Tibial nerve (tissue), 4 donors: Measurements from ENCODE around the gene POPDC2. TPM values are rescaled to one million over a fixed set of nuclear protein-coding genes. Genes with fewer than 3 reads are reported as not detected.
A peak's percentile ranks its signal among the peaks of the same experiment; 100 is the strongest.

Source experiments
- DNase-seq, 2 donors: peaks; one replicate each; pipeline ENCODE4 v3.0.0-alpha.2; 2019; ENCODE audit warnings: low spot score in 2 of 2
- H3K27ac ChIP-seq, 4 donors: fragments of 200-600 bp; sonication (generic) in 3 of 4; one replicate each; pipeline ENCODE4 v1.5.1; 2017 to 2019; ENCODE audit warnings: mild to moderate bottlenecking in 1 of 4
- H3K27me3 ChIP-seq, 2 donors: fragments of 200-600 bp; sonication (generic) in 1 of 2; one replicate each; pipeline versions ENCODE4 v1.5.1 to v1.6.0; 2017 to 2019
- H3K36me3 ChIP-seq, 3 donors: fragments of 200-600 bp; sonication (generic); one replicate each; pipeline ENCODE4 v1.5.1; 2018 to 2019
- H3K4me1 ChIP-seq, 4 donors: fragments of 200-600 bp; sonication (generic) in 3 of 4; one replicate each; pipeline ENCODE4 v1.5.1; 2017 to 2019
- H3K4me3 ChIP-seq, 4 donors: fragments of 200-600 bp; sonication (generic) in 3 of 4; one replicate each; pipeline ENCODE4 v1.5.1; 2017 to 2019; ENCODE audit warnings: mild to moderate bottlenecking in 1 of 4, moderate library complexity in 1 of 4
- H3K9me3 ChIP-seq, 4 donors: fragments of 200-600 bp; sonication (generic) in 3 of 4; one replicate each; pipeline ENCODE4 v1.5.1; 2017 to 2019
- CTCF ChIP-seq, 5 experiments: fragments of 200-600 bp in 3 of 5; fragments of 450-650 bp in 2 of 5; sonication (generic) in 3 of 5; IDR thresholded peaks; one replicate each; pipeline ENCODE4 v1.5.1; 2016 to 2019; ENCODE audit warnings: antibody characterized with exemption in 5 of 5, mild to moderate bottlenecking in 3 of 5, moderate library complexity in 2 of 5
- EP300 ChIP-seq, 2 donors: sonication (generic); formaldehyde crosslinking; IDR thresholded peaks; one replicate each; pipeline ENCODE4 v1.6.1; 2017; ENCODE audit warnings: antibody characterized with exemption in 2 of 2, mild to moderate bottlenecking in 1 of 2
- POLR2A ChIP-seq, 2 donors: fragments of 450-650 bp; IDR thresholded peaks; one replicate each; pipeline ENCODE4 v1.6.1; 2017; ENCODE audit warnings: antibody characterized with exemption in 2 of 2, mild to moderate bottlenecking in 2 of 2, moderate library complexity in 2 of 2
- WGBS, 2 donors: methylation state at CpG; one replicate each; pipeline ENCODE4 v1.1.5; 2018; 5-methylcytosine and 5-hydroxymethylcytosine counted together
- total RNA-seq, 4 donors: library from RNA; depleted of rRNA; stranded (reverse); fragments of >200 nt; gene quantifications; one replicate each; pipeline ENCODE4 v1.1.0, GENCODE V29; 2016

Gene POPDC2
- total RNA-seq, 4 donors from 2014 or later, result 0.90 to 3.3 (median 2.5) TPM

- DNase-seq, result no peak
- peak overlapping the region in 2 of 4 donors; percentile 43 to 67 for H3K27ac ChIP-seq
- no peaks in the 10 kb centered on the region for H3K9me3 ChIP-seq
- 77 to 84% methylated on average over 12 of the region's 12 CpGs for WGBS, 2 donors
- TF ChIP-seq EP300 (IDR thresholded peaks at IDR 0.05), result no peak
- TF ChIP-seq POLR2A (IDR thresholded peaks at IDR 0.05), result no peak
- TF ChIP-seq CTCF (IDR thresholded peaks at IDR 0.05), result no peak
- no peak overlapping the region for H3K4me3 ChIP-seq
- H3K4me1 ChIP-seq, result no peaks in the 10 kb centered on the region
- H3K36me3 ChIP-seq, result peaks cover 0 to 28% (median 0%) of the 10 kb centered on the region in 3 donors
- no peaks in the 10 kb centered on the region for H3K27me3 ChIP-seq
Measured at GRCh38 chr3:119647843-119648575, 12.4 kb downstream of the POPDC2 start.

DNA sequence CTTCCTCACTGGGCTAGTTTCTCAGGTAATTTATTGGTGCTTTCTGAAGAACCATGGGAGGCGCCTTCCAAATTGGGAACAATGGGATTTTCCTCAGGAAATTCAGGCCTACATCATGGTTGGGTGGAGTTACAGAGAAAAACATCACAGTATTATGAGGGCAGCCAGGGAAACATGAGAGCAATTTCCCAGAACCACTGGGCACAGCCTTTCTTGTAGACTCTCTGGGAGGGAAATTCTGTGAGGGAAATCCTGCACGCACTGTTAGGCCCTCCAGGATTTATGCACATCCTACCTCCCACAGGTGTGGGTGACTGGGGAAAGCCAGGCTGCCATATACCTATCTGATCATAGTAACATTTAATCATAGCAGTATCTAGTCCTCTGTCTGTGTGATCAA lies 13.2 kb downstream of the POPDC2 start:
- Histone ChIP-seq H3K27ac (peak overlapping the region in 2 of 4 donors; percentile 43 to 67), H3K9me3 (no peaks in the 10 kb centered on the region), H3K27me3 (no peaks in the 10 kb centered on the region), H3K4me1 (no peaks in the 10 kb centered on the region), H3K36me3 (peaks cover 0 to 35% (median 0%) of the 10 kb centered on the region in 3 donors), H3K4me3 (no peak overlapping the region)
- 85 to 94% methylated on average over 2 of the region's 2 CpGs for WGBS, 2 donors
- TF ChIP-seq POLR2A (IDR thresholded peaks at IDR 0.05) (no peak), EP300 (IDR thresholded peaks at IDR 0.05) (peak; percentile 35 to 50)
- no peak for DNase-seq

DNA sequence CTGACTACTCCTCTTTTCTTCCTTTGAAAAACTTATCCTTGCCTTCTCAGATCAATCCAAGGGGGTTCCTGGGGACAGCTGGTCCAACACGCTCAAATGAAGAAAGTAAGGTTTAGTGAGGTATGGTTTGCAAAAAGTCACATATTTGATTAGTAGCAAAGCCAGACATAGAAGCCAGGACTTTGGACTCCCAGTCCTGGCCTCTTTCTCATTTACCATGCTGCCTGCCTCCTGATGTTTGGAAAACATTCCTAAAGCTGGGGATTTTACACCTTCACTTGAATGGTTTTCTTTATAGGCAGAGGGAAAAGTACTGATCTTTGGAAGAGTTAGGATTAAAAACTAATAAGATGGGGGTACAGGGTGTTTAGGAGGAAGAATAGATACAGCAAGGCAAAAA lies 14.6 kb downstream of the POPDC2 start:
- Histone ChIP-seq H3K4me3 (no peak overlapping the region), H3K27me3 (no peaks in the 10 kb centered on the region), H3K9me3 (no peaks in the 10 kb centered on the region), H3K27ac (peak overlapping the region in 1 of 4 donors; percentile 59), H3K36me3 (peaks cover 0 to 47% (median 0%) of the 10 kb centered on the region in 3 donors), H3K4me1 (no peaks in the 10 kb centered on the region)
- DNase-seq, result no peak
- TF ChIP-seq EP300 (IDR thresholded peaks at IDR 0.05) (no peak), POLR2A (IDR thresholded peaks at IDR 0.05) (no peak), CTCF (IDR thresholded peaks at IDR 0.05) (no peak)
- 94 to 96% methylated on average over 1 of the region's 1 CpG for WGBS, 2 donors

DNA sequence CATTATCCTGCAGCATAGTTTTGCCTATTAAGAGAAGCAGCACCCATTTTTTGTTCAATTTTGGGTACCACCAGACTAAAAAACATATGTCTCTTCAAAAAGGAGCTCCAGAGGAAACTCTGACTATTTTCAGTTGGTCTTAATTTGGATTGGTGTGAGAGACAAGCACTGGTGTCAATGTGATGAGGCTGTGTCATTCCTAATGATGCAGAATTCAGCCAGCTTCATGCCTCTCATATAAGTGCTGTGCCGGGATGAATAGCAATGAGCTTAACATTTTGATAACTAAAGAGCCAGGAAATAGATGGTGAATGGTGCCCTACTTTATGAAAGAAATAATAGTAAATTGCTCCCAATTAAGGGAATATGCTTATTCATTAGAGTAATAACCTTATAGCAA lies 15.9 kb downstream of the POPDC2 start:
- H3K4me3 ChIP-seq, result no peak overlapping the region
- peaks cover 0 to 47% (median 0%) of the 10 kb centered on the region in 3 donors for H3K36me3 ChIP-seq
- H3K27me3 ChIP-seq, result no peaks in the 10 kb centered on the region
- no peak overlapping the region for H3K27ac ChIP-seq
- 59 to 68% methylated on average over 1 of the region's 1 CpG for WGBS, 2 donors
- no peak for DNase-seq
- H3K4me1 ChIP-seq, result no peaks in the 10 kb centered on the region
- no peaks in the 10 kb centered on the region for H3K9me3 ChIP-seq
- TF ChIP-seq POLR2A (IDR thresholded peaks at IDR 0.05) (no peak), CTCF (IDR thresholded peaks at IDR 0.05) (no peak), EP300 (IDR thresholded peaks at IDR 0.05) (no peak)

- no peak for TF ChIP-seq CTCF (IDR thresholded peaks at IDR 0.05)
- no peak for TF ChIP-seq EP300 (IDR thresholded peaks at IDR 0.05)
- no peak for TF ChIP-seq POLR2A (IDR thresholded peaks at IDR 0.05)
- H3K36me3 ChIP-seq, result peaks cover 0 to 45% (median 0%) of the 10 kb centered on the region in 3 donors
- H3K4me3 ChIP-seq, result no peak overlapping the region
- H3K27ac ChIP-seq, result no peak overlapping the region
- no peak for DNase-seq
- no peaks in the 10 kb centered on the region for H3K27me3 ChIP-seq
- H3K4me1 ChIP-seq, result peaks cover 0 to 7% (median 0%) of the 10 kb centered on the region in 4 donors
- no peaks in the 10 kb centered on the region for H3K9me3 ChIP-seq
- 100% methylated on average over 2 of the region's 2 CpGs for WGBS, 2 donors
Measured at GRCh38 chr3:119643528-119643927, 16.9 kb downstream of the POPDC2 start.
